Right lobe of liver (tissue), 4 donors: Measurements from ENCODE around the gene KCNT1.

ENCODE experiments used
- POLR2A ChIP-seq: fragments of 450-650 bp; IDR thresholded peaks from one replicate; pipeline ENCODE4 v1.6.1; 2017; ENCODE audit warnings: antibody characterized with exemption, mild to moderate bottlenecking
- TF ChIP-seq, protein P1 (sequence below), 4 donors: fragments of 200-600 bp in 3 of 4; fragments of 450-650 bp in 1 of 4; IDR thresholded peaks; one replicate each; pipeline versions ENCODE4 v1.5.1 to v1.8.0; 2016 to 2022; ENCODE audit warnings: antibody characterized with exemption in 4 of 4, mild to moderate bottlenecking in 2 of 4
- donor health status: DM: no; HTN: no; CAD: no.
- donor health status: DM: no; HTN: no; CAD: no.
- donor health status: DM: no; HTN: yes; CAD: no.

DNA sequence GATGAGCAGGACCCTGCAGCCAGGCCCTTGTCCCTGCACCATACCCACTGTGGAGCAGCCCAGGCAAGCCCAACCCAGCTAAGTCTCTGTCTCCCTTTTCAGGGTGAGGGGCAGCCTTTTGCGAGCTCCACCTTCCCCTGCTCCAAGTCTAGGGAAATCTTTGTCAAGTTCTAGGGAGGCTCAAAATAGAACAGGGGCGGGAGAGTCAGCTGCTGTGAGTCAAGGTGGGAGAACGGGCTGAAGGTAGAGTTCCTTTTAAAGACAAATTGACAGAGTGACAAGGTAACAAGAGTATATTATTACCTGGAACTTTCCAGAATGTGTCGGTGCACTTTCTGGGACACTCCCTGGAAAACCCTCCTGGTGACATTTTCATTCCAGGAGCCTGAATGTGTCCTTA lies 64.7 kb downstream of the KCNT1 start:
- TF ChIP-seq, protein P1, sequence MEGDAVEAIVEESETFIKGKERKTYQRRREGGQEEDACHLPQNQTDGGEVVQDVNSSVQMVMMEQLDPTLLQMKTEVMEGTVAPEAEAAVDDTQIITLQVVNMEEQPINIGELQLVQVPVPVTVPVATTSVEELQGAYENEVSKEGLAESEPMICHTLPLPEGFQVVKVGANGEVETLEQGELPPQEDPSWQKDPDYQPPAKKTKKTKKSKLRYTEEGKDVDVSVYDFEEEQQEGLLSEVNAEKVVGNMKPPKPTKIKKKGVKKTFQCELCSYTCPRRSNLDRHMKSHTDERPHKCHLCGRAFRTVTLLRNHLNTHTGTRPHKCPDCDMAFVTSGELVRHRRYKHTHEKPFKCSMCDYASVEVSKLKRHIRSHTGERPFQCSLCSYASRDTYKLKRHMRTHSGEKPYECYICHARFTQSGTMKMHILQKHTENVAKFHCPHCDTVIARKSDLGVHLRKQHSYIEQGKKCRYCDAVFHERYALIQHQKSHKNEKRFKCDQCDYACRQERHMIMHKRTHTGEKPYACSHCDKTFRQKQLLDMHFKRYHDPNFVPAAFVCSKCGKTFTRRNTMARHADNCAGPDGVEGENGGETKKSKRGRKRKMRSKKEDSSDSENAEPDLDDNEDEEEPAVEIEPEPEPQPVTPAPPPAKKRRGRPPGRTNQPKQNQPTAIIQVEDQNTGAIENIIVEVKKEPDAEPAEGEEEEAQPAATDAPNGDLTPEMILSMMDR (IDR thresholded peaks at IDR 0.05) = no peak
- TF ChIP-seq POLR2A = no peak
